ENCODE data around the gene LCP1.
"Not testable (repeated sequence)": the region's sequence is repeated elsewhere in the genome, so short reads cannot be mapped to it uniquely, and the experiment has no call there.

LCP1 gene

DNA sequence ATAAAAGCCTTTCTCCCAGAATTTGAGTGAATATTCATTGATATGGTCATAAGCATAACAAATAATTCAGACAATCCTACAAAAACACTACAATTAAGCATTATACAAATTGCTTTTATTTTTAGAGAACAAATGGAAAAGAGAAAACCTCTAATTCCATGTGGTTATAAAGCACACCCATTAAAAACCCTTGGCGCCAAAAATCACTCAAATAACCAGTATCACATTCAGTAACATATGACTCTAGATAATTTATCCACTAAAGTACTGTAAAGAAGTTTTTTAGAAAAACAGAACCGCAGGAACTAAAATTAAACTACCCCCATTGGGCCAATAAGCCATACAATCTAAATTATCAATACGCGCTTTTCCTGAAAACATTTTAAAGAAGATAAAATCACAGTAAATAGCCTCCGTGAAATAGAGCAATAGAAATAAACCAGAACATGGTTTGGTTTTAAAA is 569 bp downstream of the LCP1 start:
- no peak for DNase-seq

DNA sequence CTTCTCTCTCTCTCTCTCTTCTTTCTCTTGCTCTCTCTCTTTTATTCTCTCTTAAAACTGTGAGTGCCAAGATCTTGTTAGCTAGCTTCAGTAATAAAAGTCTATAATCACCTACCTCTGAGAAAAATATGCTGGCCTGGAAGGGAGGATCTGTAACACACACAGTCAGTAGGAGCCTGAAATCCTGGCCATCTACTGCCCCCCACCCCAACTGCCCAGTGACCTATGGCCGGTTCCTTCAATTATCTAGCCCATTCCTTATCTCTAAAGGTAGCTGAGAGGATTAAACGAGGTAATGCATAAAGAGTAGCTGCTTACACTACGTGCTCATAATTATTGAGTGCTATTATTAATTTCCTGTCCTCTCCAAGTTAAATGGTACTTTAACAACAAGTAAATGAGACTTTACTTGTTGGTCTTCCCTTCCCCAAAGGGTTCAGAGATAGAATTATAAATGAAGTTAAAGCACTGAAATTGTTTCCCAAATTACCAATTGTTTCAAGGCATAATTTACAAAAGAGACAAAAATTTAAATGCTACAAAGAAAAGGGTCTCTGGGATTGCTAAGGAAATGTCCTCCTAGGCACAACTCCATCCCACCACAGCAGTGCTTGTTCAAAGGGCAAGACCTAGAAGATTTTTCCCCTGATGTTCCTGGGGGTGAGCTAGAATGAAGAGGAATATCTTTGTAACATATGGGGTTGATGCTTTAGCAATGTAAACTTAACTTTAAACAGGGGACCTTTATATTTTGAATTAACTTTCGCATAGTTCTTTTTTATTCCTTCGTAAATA is 1.8 kb downstream of the LCP1 start:
- no peak for DNase-seq

DNA sequence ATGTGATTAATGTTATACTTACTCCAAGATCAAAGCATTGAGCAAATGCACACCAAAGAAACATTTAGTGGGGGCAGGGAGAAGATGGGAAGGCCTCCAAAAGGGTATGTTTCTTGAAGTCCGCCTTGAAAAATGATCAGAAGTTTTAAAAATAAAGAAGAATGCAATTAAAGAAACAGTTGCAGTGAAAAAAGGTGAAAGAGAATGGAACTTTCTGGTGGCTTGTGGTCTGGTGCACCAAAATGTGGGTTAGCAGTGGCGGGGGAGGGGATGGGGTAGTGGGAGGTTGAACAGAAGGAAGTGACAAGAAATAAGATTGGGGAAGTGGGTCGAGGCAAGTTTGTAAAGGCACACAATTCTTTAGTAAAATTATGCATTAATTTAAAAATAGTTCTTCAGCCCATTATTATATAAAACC is 2.5 kb downstream of the LCP1 start:
- peak; percentile 83 for DNase-seq

DNA sequence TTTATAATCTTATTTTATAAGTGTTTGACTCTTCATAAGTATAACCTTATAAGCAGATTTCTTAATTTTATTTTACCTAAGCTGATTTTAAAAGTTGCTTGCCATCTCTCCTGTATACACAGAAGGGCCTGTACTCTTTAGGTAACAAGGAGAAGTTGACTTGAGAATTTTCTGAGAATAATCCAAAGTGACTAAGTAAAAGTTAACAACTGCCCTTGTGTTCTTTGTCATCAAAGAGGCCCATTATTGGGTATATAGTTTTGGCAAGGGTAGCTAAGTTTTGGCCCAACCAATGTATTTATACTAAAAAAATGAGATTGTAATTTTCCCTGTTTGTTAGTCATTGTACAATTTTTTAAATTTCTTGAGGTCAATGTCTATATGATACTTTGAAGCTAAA is 3.2 kb downstream of the LCP1 start:
- DNase-seq, result no peak

DNA sequence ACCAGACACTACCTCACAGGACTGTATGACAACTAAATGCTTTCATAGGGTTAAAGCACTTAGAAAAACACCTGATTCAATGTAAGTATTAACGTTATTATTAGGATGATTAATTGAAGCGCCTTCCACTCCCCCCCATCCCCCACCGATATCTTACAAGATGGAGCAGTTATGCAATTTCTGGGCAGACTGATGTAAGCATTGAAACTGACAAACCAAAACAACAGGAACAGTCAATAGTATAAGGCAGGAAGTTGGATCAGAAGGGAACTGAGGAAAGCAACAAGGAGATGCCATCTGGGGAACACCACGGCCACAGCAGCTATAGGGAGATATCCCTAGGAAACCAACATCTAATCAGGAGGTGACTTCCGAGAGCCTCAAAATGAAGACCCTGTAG is 3.8 kb downstream of the LCP1 start:
- DNase-seq, result peak; percentile 61

DNA sequence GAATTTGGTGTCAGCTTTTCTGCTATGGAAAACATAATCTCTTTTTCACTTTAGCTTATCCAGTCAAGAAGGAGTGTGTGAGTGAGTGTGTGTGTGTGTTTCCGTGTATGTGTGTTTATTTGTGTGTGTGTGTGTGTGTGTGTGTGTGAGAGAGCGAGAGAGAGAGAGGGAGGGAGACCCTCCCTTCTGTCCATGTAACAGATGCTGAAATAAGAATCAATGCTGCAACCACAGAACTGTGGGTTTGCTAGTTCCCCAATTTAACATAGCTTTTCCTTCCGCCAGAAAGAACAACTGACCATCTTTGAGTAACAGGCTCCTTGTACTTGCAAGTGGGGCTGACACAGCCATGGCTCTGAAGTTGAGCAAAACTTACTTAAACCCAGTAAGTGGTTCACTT is 5.2 kb downstream of the LCP1 start:
- DNase-seq, result peak; percentile 99

DNA sequence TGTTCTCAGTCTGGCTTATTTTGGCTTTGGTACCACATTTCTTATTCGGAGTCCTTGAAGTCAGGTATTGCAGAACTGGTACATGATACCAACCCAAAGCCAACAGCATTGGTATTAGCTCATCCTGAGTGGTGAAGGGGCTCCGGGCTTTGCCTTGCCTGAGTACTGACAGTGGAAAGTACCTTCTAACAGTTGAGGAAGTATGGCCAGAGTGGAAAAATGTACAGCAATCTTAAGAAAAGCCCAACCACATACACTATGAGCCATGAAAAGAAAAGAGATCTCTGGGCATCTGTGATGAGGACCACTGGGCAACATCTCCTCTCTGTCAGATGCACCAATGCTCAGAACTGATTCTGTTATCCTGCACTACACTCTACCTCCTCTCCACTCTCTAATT is 8.3 kb downstream of the LCP1 start:
- DNase-seq, result peak; percentile 77

DNA sequence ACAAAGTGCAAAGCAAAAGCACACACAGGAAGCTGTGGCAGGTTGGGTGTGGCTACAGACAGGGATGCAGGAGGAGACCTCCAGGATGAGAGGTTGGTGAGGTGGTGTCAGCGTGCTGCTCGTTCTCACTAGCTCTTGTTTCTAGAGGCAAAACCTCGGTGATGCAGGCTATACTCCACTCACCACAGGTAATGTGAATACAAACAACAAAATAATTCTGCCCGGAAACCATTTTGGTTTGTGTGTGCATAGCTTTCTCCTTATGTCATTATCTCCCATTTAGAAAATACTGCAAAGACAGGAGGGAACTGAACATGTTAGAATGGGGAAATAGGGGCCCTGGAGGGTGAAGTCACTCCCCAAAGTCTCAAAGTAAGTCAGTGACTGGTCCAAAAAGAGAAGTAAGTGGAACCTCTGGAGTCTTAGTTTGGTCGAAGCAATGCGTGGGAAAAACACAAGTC is 9.4 kb downstream of the LCP1 start:
- peak; percentile 83 for DNase-seq

DNA sequence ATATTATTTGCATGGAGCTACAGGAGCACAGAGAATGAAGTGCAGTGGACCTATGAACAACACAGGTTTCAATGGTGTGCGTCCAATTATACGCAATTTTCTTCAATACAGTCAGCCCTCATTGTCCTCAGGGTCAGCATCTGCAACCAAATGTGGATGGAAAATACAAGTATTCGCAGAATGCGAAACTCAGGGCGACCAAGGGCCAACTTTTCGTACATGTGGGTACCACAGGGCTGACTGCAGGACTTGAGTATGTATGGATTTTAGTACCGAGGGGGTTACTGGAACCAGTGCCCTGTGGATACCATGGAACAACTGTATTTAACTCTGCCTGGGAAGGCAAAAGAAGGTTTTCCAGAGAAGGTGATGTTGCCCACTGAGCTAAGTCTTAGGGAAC is 10.2 kb downstream of the LCP1 start:
- DNase-seq, result no peak

DNA sequence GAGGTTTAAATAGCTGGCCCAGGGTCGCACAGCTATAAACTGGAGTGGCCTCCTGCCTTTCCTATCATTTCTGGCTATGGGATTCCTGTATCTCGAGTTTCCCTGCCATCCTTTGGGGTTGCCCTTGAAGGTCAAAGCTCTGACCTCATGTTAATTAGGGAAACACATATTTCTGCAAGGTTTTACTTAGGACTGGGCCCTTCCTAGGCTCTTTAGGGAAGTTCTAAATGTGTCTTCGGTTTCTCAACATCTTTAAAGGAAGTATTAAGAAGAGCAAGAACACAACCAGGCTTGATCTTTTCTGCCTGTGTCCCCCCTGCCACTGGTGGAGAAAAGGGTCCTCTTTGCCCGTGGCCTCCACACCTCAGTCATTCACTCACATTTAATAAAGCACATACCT is 10.8 kb downstream of the LCP1 start:
- peak; percentile 84 for DNase-seq

DNA sequence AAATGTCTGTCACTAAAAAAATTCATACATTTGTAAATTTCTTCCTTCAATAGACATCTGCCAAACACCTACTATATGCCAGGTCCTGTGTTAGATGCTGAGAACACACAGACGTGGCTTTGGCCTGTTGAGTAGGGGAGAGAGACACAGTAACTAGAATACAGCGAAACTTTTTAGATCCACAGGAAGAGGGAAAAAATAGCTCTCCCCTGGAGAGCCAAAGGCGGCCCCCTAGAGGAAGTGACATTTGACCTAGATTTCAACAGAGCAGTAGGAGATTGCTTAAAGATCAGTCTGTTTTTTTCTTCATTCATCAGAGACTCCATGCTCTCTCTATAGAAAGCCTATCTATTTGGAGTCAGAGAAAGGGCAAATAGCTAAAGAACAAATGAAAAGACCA is 11.3 kb downstream of the LCP1 start:
- peak; percentile 90 for DNase-seq

DNA sequence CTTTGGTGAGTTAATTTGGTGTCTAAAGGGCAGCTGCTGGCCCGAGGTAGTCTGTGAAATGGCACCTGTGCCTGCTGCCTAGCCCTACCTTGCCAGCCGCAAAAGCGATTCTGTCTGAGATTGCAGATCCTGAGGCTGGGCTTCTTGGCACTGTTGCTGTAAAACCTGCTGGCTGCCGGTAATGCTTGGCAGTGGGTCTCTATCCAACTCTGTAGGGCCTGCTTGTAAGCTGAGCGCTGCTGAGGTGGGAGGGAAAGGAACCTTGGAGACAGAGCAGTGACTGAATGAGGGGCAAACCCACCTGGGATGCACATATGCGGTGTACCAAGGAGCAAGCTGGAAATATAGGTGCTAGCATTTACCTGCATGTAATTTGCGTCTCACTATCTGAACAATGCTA is 11.7 kb downstream of the LCP1 start:
- no peak for DNase-seq

DNA sequence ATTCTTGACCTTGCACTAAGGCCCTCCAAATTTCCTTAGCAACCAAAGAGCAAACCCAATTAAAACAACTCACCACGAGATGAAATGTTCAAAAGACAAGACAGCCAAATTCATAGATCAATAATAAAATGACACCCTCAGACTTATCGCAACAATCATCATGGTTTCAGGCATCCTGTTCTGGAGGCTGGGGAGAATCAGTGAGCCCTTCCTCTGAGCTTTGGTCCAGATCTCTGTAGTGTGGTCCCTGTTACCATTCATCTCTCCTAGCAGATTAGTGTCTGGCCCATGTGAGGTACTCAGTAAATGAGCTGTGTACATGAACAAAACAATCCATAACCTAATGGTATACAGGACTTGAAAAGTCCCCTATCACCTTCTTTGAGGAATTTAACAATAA is 12.2 kb downstream of the LCP1 start:
- no peak for DNase-seq

DNA sequence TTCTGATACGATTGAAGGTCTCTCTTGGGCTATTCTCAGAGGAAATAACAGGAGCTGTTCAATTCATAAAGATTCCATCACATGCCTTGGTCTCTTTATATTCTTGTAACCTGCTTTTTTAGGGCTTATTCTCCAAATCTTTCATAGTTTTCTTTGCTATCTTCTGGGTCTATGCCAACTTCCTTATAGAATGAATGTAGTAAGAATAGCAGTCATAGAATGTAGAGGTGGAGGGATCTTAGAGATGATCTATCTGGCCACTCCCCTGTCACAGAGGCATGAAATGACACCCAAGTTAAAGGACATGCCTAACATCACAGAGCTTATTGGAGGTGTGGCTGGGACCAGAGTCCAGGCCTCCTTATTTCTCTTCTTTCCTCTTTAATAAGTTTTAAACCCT is 13.2 kb downstream of the LCP1 start:
- DNase-seq, result peak; percentile 68

DNA sequence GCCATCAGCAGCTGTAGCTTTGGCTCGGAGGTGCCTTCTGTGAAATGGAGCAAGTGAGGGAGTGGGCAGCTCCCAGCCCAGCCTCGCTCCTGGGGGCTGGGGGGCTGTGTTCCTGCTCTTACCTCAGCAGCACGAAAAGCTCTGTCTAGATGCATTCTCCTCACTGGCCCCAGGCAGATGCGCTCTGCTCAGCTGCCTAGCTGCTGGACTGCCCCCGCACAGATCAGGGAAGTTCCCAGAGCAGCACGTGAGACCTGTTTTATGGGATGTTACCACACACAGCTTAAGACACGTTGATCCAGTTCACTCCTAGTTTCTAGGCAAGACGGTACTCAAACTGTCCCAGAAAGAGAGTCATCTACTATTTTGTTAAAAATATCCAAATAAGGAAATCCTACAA is 13.6 kb downstream of the LCP1 start:
- DNase-seq, result peak; percentile 97

DNA sequence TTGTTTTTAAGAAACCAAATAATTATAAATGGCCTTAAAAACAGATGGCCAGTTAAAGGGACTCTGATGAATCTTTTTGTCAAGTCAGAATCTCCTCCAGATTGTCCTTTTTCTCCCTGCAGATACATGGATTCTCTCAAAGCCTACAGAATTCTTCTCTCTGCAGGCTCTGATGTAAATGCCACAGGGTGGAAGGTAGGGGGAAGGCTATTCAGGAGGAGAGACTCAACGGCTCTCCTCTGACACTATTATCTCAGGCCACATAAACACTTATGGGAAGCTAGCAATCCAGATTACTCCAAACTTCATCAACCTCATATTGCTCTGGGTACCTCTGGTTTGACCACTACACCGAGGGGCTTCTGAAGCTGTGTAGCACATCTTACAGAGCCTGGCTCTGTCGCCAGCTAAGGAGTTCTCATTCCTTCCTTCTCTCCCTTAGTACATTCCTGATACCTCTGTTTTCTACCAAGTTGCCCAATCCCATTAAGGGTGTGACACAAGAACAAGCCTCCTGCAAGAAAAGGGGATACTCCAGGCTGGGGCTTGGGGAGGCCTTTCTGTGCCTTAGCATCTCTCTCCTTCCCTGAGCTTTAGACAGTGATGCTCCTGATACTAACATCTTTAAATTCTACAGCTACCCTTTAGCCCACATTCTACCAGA is 14.9 kb downstream of the LCP1 start:
- DNase-seq, result no peak

DNA sequence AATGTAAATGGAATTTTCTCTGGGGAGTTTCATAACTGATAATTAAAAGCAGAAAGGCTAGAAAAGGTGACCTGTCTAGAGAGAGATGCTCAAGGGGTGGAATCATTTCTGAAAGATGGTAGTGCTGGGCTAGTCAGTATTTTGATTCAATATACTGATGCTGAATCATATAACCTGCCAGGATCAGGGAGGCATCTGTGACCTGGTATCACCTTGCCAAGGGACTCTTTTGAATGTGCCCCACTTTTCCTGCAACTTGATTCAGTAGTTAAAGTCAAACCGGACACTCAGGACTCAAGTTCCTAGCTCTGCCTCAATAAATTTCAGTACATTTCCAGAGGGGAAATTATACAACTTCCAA is 15.8 kb downstream of the LCP1 start:
- no peak for DNase-seq

DNA sequence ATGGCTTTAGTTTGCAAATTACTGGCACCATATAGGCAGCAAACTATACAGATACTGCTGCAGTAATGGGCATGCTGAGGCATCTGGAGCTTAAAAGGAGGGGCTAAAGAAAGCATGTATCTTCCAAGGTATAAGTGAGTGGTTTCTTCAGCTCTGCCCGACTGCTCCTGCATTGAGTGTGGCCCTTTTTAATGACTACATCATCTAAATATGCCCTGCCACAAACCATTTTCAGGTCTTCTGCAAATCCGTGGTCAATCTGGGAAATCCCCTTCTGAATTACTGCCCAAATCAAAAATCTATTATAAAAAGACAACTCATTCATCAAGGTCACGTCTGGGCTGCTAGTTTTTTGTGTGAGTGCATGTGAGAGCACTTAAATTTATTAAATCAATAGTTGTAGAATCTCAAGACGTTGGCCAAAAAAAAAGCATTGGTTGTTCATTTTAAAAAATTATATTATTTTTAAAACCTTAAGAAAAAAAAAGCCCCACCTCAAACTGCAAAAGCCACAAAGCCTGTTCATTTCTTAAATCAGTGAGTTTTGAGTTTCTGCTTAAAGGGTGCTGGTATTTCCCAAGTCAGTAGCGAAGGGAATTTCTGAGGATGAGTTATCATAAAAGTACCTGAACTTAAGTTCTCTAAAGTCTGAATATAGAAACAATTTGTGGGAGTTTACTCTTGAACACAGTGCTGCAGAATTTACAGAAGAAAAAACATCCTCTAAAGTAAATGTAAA is 16.3 kb downstream of the LCP1 start:
- DNase-seq, result no peak

DNA sequence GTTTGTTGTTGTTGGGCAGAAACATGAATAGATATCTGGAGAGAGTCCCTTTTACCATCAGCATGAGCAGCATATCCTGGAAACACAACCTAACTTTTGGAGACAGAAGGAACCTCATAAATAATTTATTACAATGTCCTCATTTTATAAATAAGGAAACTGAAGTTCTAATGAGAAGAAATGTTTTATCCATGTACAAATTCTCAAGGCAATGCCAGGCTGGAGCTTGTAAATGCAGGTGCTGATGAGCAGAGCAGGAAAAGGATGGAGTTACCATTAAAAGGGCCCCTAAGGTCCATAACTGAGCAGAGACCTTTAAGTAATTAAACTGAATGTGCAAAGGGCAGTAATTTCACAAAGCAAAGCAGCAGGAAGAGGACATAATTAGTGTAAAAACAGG is 17.3 kb downstream of the LCP1 start:
- DNase-seq, result no peak

DNA sequence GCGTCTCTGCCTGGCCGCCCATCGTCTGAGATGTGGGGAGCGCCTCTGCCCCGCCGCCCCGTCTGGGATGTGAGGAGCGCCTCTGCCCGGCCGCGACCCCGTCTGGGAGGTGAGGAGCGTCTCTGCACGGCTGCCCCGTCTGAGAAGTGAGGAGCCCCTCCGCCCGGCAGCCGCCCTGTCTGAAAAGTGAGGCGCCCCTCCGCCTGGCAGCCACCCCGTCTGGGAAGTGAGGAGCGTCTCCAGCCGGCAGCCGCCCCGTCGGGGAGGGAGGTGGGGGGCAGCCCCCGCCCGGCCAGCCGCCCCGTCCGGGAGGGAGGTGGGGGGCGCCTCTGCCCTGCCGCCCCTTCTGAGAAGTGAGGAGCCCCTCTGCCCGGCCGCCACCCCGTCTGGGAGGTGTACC is 19.2 kb downstream of the LCP1 start:
- DNase-seq, result not testable (repeated sequence)

DNA sequence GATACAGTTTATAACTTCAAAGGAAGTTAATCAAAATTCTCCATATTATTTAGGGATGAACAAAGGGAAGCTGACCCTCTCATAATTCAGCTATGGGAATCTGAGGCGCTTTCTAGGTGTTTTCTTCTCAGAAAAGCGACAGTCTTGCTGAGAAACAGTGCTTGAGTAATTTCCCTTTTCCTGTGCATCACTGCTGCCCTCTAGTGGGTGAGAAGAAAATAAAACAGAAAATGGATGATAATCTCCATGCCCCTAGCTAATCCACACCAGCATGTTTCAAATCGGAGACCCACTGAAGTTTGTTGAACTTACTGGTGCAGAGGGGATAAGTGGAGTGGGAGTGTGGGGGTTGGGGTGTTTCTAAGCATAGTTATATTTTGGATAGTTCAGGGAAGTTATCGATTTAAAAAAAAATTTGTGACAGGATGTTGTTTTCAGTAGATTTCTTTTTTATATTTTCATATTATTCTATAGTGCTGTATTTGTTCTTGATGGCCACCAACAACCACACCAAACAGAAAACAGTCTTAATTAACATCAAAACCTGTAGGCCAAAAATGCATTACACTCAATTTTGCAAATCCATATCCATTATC is 21.4 kb downstream of the LCP1 start:
- peak; percentile 71 for DNase-seq

DNA sequence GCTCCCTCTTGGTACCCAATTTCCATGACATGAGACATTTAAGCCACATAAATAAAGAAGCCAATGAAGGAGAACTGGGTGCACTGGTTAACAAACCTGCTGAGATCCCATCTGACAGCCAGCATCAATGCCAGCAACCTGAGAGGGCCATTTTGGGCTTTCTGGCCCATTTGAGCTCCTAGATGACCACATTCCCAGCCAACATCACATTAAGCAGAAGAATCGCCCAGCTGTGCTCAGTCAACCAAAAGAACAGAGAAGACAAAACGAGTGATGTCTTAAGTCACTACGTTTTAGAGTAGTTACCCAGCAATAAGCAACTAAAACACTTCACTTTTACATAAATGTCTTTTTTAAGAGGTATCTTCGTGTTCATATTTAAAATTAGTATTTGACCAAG is 21.9 kb downstream of the LCP1 start:
- no peak for DNase-seq

DNA sequence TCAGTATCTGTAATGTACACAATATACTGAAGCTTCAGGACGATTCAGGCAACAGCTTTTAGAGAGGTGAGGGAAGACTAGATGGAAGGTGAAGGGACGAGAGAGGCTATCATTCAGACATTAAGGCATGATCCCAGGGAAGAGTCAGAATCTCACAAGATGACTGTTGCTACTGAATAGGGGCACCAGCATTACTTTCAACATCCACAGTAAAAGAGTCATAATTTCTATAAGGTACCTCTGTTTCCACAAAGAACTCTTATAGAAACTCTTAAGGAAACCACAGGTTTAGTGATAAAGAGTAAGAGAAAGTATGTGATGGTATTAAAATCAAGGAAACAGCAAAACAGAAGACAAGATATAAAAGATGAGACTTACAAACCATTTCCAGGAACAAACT is 23.0 kb downstream of the LCP1 start:
- no peak for DNase-seq

DNA sequence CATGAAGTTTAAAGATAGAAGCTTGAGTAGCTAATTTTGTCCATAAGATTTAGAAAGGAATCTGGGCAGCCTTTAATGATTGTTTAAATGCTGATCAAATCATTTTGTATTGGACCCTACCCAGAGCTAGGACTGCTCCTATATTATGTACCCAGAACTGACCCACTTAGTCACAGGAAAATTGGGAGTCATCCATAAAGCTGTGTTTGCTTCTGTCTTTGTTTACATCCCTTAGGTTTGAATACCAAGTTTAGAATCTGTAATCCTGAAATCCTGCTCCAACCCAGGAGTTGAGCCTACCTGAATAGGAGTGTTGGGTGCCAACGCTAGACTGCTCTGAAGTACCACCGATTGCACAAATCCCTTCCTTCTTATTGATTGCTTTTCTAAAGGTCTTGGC is 23.8 kb downstream of the LCP1 start:
- no peak for DNase-seq

Data from GF-D8 (cell line).